Peyer's patch (tissue), 4 donors: ENCODE measurements around the gene SCAMP1.

Experiments
- CTCF ChIP-seq, 6 experiments: fragments of 450-650 bp in 4 of 6; fragments of 200-600 bp in 2 of 6; sonication (generic) in 1 of 6; IDR thresholded peaks; one replicate each; pipeline ENCODE4 v1.5.1; 2017 to 2019; ENCODE audit warnings: antibody characterized with exemption in 6 of 6, mild to moderate bottlenecking in 3 of 6, moderate library complexity in 1 of 6
- POLR2A ChIP-seq, 2 donors: fragments of 450-650 bp; IDR thresholded peaks; one replicate each; pipeline ENCODE4 v1.5.1; 2017; ENCODE audit warnings: antibody characterized with exemption in 2 of 2, mild to moderate bottlenecking in 2 of 2, moderate library complexity in 2 of 2

- TF ChIP-seq CTCF (IDR thresholded peaks at IDR 0.05) (no peak), POLR2A (IDR thresholded peaks at IDR 0.05) (no peak)
These were observed 42.9 kb upstream of the SCAMP1 start for GRCh38 chr5:78317515-78317914.
